Measurements from ENCODE around the gene TRAPPC10.
"Not testable (repeated sequence)": the region's sequence is repeated elsewhere in the genome, so short reads cannot be mapped to it uniquely, and the experiment has no call there.

Gene TRAPPC10

DNA sequence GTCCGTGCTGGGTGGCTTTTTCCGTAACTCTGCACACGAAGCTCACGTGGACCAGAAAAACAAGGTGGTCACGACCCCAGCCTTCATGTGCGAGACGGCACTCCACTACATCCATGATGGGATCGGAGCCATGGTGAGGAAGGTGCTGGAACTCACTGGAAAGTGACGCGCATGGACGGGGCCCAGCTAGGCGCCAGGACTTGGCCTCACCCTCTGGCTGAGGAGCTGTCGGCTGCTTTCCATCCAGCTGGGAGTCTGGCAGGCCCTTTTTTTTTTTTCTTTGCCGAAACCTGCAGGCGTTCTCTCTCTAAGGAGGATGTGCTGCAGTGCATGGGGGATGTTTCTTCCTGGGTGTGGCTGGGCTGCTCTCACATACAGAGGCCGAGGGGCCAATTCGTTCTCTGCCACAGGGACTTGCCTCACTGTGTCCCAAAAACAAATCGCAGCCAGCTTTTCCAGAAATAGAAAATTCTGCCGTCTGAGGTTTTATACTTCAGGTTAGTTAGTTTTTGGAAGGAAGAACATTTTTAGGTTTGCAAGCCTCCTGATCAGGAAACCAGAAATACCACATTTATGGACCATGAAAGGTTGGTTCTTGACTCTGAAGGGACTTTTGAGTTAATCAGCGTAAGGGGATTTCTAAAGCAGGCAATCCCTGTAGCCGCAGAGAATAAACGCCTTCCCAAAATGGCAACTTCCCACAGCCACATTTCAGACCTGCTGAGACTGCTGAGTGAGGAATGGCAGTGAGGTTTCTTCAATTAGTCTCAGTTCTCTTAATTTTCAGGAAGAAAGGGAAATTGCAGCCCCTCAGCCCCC, 132.9 kb downstream of the TRAPPC10 start:
- not testable (repeated sequence) for H3K4me2 ChIP-seq (ENCODE audit: low read length); H3K9ac ChIP-seq; H3K27ac ChIP-seq; H3K36me3 ChIP-seq (ENCODE audit: control insufficient read depth, insufficient read depth, low read length); H3K27me3 ChIP-seq (ENCODE audit: control insufficient read depth, insufficient read depth, low read length); H3K4me3 ChIP-seq (ENCODE audit: low read depth, low read length); H3K9me3 ChIP-seq (ENCODE audit: control insufficient read depth, low read length); H3K4me1 ChIP-seq; H3K79me2 ChIP-seq; H2AFZ ChIP-seq

DNA sequence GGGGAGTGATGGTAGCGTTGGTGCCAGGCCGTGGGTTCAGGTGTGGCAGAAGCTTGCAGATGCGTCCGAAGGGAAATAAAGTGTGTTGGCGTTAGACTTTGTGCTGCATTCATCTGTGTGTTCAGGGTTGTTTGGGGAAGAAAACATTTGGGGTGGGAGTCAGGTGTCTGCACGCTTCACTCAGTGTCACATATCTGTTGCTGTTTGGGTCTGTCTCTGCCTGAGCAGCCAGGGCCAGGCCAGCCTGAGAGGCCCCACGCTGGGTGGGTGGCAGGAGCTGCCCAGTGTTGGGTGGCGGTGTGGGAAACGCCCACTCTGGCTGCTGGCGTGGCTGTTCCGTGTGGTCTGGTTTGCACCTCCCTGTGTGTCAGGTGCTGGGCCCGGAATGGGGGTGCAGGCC, 133.5 kb downstream of the TRAPPC10 start:
- H3K27me3 ChIP-seq (ENCODE audit: control insufficient read depth, insufficient read depth, low read length); H3K4me1 ChIP-seq; H3K9me3 ChIP-seq (ENCODE audit: control insufficient read depth, low read length); H3K9ac ChIP-seq; H2AFZ ChIP-seq; H3K79me2 ChIP-seq; H3K4me2 ChIP-seq (ENCODE audit: low read length); H3K27ac ChIP-seq; H3K4me3 ChIP-seq (ENCODE audit: low read depth, low read length); H3K36me3 ChIP-seq (ENCODE audit: control insufficient read depth, insufficient read depth, low read length): not testable (repeated sequence)

DNA sequence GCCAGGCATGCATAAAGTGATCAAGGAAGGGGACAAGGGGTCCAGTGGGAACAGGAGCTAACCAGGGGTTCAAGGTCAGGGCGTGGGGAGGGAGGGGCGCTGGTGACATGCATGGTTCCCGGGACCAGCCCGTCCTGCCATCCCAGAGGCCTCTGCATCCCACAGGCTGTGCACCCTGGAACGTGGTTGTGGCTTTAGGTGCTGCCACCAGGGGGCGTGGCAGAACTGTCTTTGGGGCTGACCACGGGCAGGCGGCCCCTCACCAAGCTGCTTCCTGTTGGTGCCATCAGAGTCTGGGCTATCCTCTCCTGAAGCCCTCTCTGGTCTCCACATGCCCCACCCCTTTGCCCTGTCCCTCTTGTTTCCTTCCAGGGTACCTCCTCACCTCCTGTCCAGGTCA, 135.0 kb downstream of the TRAPPC10 start:
- not testable (repeated sequence) for H3K79me2 ChIP-seq; H3K4me2 ChIP-seq (ENCODE audit: low read length); H3K9ac ChIP-seq; H3K9me3 ChIP-seq (ENCODE audit: control insufficient read depth, low read length); H3K27me3 ChIP-seq (ENCODE audit: control insufficient read depth, insufficient read depth, low read length); H3K4me1 ChIP-seq; H2AFZ ChIP-seq; H3K27ac ChIP-seq; H3K4me3 ChIP-seq (ENCODE audit: low read depth, low read length); H3K36me3 ChIP-seq (ENCODE audit: control insufficient read depth, insufficient read depth, low read length)

DNA sequence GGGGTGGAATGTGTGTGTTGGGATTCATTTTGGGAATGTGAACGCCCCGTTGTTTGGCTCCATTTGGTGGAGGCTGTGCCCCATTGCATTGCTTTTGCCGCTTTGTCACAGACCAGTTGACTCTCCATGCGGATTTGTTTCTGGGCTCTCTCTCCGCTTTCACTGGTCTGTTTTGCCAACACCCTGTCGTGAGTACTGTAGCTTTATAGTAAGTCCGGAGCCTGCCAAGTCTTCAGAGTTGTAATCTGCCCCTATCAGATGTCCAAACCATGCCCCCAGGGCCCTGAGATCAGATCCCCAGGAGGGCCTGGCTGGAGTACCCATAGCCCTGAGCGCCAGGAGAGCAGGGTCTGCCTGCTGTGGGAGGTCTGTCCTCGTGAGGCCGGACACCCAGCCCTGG, 138.1 kb downstream of the TRAPPC10 start:
- not testable (repeated sequence) for H3K4me2 ChIP-seq (ENCODE audit: low read length); H3K9me3 ChIP-seq (ENCODE audit: control insufficient read depth, low read length); H3K79me2 ChIP-seq; H2AFZ ChIP-seq; H3K36me3 ChIP-seq (ENCODE audit: control insufficient read depth, insufficient read depth, low read length); H3K27me3 ChIP-seq (ENCODE audit: control insufficient read depth, insufficient read depth, low read length); H3K9ac ChIP-seq; H3K4me1 ChIP-seq; H3K27ac ChIP-seq; H3K4me3 ChIP-seq (ENCODE audit: low read depth, low read length)

DNA sequence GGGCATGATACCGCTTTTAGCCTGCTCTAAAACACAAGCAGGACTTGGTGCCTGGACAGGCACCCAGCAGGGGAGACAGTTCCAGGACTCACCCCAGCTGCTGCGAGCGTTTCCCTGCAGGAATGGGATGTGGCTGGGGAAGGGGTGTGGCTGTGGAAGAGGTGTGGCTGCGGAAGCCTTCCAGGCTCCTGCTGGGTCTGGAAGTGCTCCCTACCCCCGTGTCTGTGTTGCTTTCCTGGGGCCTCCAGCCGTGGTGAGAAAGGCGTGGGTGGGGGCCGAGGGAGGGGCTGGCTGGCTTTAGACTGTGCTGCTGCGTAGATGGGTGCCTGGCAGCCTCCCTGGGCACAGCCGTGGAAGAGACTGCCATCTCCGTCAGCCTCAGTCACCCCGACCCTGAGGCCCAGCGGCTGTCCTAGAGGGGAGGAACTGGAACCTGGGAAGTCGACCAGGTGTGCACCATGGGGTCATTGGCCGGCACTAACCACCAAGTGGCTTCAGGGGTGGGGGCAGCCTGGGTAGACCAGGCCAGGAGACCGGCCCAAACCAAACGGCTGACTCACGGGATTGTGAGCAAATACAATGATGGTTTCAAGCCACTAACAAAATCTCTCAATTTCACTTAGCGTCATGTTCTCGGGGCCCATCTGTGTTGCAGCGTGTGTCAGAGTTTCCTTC, 141.2 kb downstream of the TRAPPC10 start:
- H3K4me2 ChIP-seq (ENCODE audit: low read length); H2AFZ ChIP-seq; H3K9me3 ChIP-seq (ENCODE audit: control insufficient read depth, low read length); H3K4me1 ChIP-seq; H3K27ac ChIP-seq; H3K4me3 ChIP-seq (ENCODE audit: low read depth, low read length); H3K36me3 ChIP-seq (ENCODE audit: control insufficient read depth, insufficient read depth, low read length); H3K9ac ChIP-seq; H3K27me3 ChIP-seq (ENCODE audit: control insufficient read depth, insufficient read depth, low read length); H3K79me2 ChIP-seq: not testable (repeated sequence)

DNA sequence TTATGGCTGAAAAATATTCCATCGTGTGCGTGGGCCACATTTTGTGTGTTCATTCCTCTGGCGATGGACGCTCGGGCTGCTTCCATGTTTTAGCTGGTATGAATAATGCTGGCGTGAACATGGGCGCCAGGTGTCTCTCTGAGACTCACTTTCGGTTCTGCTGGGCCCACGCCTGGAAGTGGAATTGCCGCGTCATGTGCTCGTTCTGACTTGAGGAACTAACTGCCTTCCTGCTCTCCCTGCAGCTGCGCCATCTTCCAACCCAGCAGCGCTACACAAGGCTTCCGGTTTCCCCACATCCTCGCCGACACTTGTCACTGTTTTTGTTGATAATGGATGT, 141.8 kb downstream of the TRAPPC10 start:
- H3K9ac ChIP-seq; H3K27ac ChIP-seq; H3K4me2 ChIP-seq (ENCODE audit: low read length); H3K4me3 ChIP-seq (ENCODE audit: low read depth, low read length); H3K9me3 ChIP-seq (ENCODE audit: control insufficient read depth, low read length); H3K36me3 ChIP-seq (ENCODE audit: control insufficient read depth, insufficient read depth, low read length); H3K27me3 ChIP-seq (ENCODE audit: control insufficient read depth, insufficient read depth, low read length); H3K79me2 ChIP-seq; H3K4me1 ChIP-seq; H2AFZ ChIP-seq: not testable (repeated sequence)

DNA sequence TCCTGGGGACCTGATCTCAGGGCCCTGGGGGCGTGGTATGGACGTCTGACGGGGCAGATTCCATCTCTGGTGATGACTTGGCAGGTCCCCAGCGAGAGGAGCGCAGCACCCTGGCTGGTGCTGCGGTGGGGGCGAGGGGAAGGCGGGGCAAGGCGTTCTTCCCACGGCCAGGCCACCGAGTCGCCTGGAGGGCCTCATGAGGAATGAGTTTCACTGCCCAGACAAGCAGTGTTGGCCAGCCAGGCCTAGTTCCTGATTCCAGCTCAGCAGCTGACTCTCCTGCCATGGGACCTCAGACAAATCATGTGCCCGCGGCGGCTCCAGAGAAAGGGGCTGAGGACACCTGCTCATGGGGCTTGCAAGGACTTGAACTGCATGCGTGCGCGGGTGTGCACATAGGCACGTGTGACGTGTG, 142.7 kb downstream of the TRAPPC10 start:
- H3K4me2 ChIP-seq (ENCODE audit: low read length); H3K4me1 ChIP-seq; H3K9ac ChIP-seq; H3K36me3 ChIP-seq (ENCODE audit: control insufficient read depth, insufficient read depth, low read length); H3K4me3 ChIP-seq (ENCODE audit: low read depth, low read length); H3K79me2 ChIP-seq; H3K27ac ChIP-seq; H2AFZ ChIP-seq; H3K9me3 ChIP-seq (ENCODE audit: control insufficient read depth, low read length); H3K27me3 ChIP-seq (ENCODE audit: control insufficient read depth, insufficient read depth, low read length): not testable (repeated sequence)

DNA sequence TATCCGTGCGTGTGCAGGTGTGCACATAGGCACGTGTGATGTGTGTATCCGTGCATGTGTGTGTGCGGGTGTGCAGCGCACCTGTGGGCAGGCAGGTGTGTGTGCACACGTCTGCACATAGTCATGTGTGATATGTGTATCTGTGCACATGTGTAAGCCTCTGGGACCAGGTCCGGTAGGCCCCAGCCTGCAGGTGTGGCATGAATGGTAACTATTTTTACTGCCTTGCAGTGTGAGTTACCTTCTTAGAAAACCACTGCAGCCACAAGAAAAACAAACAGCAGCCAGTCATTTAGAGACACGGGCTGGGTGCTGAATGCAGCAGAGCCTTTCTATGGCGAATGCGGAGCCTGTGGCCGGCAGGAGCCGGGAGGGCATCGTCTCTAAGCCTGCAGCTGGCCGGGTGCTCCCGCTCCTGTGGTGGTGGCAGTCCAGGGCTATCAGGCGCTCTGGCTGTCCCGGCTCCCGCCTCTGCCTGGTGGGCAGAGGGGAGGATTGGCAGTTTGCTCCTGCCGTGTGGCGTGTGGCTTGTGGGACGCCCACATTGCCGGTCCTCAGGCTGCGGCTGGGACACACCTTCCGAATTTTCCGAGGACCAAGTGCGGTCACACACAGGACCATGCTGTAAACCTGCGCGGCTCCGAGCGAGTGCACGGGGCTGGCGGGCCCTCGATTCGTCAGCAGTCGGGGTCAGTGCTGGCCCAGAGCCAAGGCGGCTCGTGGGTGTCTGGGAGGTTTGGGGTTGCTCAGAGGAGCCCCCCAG, 143.3 kb downstream of the TRAPPC10 start:
- H3K4me3 ChIP-seq (ENCODE audit: low read depth, low read length); H3K9me3 ChIP-seq (ENCODE audit: control insufficient read depth, low read length); H3K36me3 ChIP-seq (ENCODE audit: control insufficient read depth, insufficient read depth, low read length); H2AFZ ChIP-seq; H3K9ac ChIP-seq; H3K4me2 ChIP-seq (ENCODE audit: low read length); H3K27me3 ChIP-seq (ENCODE audit: control insufficient read depth, insufficient read depth, low read length); H3K4me1 ChIP-seq; H3K27ac ChIP-seq; H3K79me2 ChIP-seq: not testable (repeated sequence)

DNA sequence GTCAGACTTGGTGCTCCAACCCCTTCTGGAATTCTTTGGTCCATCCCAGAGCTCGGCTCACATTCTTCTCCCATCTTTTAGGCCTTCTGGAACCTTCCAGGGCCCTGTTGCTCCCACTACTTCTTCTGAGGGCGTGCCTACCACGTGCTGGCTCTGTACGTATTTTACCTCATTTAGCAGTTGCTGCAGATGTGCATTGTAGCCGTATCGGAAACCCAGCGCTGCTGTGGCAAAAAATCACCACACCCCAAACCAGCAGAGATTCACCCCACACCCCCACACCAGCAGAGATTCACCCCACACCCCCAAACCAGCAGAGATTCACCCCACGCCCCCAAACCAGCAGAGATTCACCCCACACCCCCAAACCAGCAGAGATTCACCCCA, 143.9 kb downstream of the TRAPPC10 start:
- H3K9me3 ChIP-seq (ENCODE audit: control insufficient read depth, low read length); H3K27ac ChIP-seq; H3K4me1 ChIP-seq; H3K4me3 ChIP-seq (ENCODE audit: low read depth, low read length); H3K79me2 ChIP-seq; H2AFZ ChIP-seq; H3K9ac ChIP-seq; H3K27me3 ChIP-seq (ENCODE audit: control insufficient read depth, insufficient read depth, low read length); H3K4me2 ChIP-seq (ENCODE audit: low read length); H3K36me3 ChIP-seq (ENCODE audit: control insufficient read depth, insufficient read depth, low read length): not testable (repeated sequence)
